D721Med (cell line): ENCODE results near the gene CHRM2.
"Not testable (repeated sequence)": the region's sequence is repeated elsewhere in the genome, so short reads cannot be mapped to it uniquely, and the experiment has no call there.

Experiments used
- DNase-seq: peaks from one replicate; pipeline ENCODE4 v3.0.0; 2011; ENCODE audit warnings: low spot score; ENCODE audit not compliant: insufficient read length
- FAIRE-seq: peaks from 2 replicates; lab custom pipeline; 2011; peaks lifted over from hg19 to GRCh38; lab: Jason Lieb, UNC
- TF ChIP-seq, protein P1 (sequence below): IDR thresholded peaks from 2 replicates; pipeline ENCODE4 v1.5.1; 2012; ENCODE audit warnings: mild to moderate bottlenecking, control low read depth; ENCODE audit not compliant: insufficient read depth; ENCODE audit errors: missing control alignments

The CHRM2 gene

DNA sequence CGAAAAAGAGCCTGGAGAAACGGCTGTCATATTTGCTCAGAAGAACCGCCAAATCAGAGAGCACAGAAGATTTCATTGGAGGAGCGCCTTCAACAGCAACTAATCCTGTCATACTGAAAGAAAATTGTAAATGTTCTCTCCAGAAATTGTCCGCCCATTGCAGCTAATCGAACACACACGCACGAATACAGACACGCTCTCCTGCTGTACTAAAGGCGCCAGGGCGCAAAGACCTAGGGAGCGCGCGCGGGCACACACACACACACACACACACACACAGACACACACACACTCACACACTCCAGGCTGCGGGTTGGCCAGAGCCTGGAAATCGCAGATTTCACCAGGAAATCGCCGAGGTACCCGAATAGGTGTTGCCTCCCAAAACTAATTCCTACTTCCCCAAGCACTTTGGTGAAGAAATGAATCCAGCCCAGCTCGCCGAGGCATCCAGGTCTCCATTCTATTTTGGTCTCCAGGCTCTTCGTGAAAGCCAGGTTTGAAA is at the start of gene CHRM2:
Gene CHRM2, plus strand, starts transcription at position 157 of the 505 bp plus-strand sequence. CDS start 146,214 bp downstream, outside the sequence.
- TF ChIP-seq, protein P1, sequence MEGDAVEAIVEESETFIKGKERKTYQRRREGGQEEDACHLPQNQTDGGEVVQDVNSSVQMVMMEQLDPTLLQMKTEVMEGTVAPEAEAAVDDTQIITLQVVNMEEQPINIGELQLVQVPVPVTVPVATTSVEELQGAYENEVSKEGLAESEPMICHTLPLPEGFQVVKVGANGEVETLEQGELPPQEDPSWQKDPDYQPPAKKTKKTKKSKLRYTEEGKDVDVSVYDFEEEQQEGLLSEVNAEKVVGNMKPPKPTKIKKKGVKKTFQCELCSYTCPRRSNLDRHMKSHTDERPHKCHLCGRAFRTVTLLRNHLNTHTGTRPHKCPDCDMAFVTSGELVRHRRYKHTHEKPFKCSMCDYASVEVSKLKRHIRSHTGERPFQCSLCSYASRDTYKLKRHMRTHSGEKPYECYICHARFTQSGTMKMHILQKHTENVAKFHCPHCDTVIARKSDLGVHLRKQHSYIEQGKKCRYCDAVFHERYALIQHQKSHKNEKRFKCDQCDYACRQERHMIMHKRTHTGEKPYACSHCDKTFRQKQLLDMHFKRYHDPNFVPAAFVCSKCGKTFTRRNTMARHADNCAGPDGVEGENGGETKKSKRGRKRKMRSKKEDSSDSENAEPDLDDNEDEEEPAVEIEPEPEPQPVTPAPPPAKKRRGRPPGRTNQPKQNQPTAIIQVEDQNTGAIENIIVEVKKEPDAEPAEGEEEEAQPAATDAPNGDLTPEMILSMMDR: no peak
- DNase-seq: no peak
- FAIRE-seq: no peak

DNA sequence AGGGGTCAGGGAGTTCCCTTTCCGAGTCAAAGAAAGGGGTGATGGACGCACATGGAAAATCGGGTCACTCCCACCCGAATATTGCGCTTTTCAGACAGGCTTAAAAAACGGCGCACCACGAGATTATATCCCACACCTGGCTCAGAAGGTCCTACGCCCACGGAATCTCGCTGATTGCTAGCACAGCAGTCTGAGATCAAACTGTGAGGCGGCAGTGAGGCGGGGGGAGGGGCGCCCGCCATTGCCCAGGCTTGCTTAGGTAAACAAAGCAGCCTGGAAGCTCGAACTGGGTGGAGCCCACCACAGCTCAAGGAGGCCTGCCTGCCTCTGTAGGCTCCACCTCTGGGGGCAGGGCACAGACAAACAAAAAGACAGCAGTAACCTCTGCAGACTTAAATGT is 37.1 kb upstream of the CHRM2 start:
- not testable (repeated sequence) for FAIRE-seq, DNase-seq

DNA sequence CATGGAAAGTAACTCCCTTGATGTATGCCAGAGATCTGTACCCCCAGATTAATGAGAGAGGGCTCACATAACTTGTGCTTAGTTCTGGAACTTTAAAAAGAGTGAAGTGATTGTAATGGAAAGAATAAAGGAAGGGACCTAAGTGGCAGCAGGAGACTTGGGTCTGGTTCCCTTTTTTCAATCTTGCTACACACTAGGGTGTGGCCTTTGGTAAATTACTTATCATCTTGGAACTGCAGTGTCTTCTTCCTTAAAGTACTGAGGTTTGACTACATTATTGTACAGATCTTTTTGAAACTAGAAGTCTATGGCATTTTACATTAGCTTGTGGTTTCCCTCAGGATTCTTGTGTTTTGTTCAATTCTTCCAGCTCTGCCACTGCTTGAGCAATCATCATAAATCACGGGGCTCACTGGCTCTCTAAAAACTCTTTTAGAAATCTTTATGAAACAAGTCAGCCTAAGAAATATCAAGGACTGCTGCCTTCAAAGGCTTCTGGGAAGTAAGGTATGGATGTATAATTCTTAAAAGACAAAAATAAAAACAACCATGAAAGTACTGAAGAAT is 22.5 kb upstream of the CHRM2 start:
- DNase-seq (no peak), FAIRE-seq (no peak)
- TF ChIP-seq, protein P1: no peak

DNA sequence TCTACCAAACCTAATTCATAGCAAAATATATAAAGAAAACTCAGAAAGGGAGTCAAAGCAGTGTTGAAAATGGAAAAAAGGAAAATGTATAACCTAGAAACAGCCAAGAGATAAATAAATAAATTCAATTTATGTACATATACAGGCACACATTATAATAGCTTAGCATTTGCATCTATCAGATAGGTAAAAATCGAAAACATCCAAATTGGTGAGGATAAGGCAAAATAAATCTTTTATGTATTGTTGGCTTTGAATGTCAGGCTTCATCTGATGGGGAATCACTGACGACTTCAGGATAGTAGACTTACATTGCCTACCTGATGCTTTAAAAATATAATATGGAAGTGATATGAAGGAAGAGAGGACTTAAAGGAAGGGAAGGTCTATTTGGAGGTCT is 20.6 kb upstream of the CHRM2 start:
- no peak for FAIRE-seq
- no peak for DNase-seq
- TF ChIP-seq, protein P1: no peak

DNA sequence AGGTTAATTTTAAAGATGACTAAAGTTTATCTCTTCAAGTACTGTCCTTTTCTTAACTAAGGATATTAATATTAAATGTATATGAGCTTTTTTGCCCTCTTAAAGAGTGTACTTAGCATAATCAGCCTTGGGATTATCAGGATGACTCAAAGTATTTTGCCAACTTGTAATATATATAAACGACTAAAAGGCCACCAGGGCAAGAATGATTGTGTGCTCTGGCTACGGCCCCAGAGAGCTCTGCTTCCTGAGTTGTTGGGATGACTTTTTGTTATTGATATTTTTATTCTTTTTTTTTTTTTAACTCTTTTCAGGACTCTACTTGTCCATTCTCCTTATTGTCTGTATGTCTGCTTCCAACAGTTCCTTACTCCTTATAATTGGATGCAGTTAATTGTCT is 14.8 kb upstream of the CHRM2 start:
- TF ChIP-seq, protein P1: no peak
- no peak for DNase-seq
- FAIRE-seq: no peak

DNA sequence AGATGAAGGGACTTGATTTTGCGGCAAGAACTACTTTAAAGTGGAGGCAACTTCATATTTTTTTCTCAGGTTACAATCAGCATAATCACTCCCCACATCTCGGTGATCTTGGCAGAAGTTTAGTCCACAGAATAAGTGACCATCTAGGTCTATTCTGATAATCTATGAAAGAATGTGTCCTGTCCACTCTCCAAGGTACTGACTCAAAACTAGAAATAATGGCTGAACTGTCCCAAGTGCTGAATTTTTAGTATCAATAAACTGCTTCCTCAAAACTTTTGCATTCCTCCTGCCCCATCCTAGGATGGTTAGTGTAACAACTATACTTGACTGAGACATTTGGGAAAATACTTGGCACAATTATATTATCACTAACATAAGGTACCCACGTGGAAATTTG is 10.9 kb upstream of the CHRM2 start:
- DNase-seq (no peak), FAIRE-seq (no peak)
- TF ChIP-seq, protein P1: no peak

DNA sequence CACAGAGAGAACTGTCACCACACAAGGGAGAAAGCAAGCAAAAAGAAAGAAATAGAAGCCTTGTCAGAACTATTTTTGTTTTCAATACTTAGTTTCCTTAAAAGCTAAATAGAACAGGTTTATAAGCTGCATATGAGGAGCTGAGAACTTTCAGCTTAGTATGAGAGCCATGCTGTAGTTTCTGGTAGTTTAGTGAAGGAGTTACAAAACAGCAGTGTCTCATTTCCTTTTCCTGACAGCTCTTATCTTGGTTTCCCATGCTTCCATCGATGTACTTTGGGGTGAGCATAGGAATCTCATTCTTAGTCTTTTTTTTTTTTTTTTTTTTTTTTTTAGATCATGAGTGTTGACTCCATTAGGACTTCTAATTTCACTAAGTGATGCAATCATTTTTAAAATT is 8.6 kb upstream of the CHRM2 start:
- no peak for DNase-seq
- TF ChIP-seq, protein P1: no peak
- FAIRE-seq: no peak
